NCI-H1105 (cell line): ENCODE results near the gene DEPDC7.
"Not testable (repeated sequence)": the region's sequence is repeated elsewhere in the genome, so short reads cannot be mapped to it uniquely, and the experiment has no call there.

Source experiments
- DNase-seq: peaks from one replicate; lab custom pipeline; 2025; lab: John Stamatoyannopoulos, UW

The DEPDC7 gene

GRCh38 chr11:33025339-33025722 lies 9.7 kb downstream of the DEPDC7 start:
- no peak for DNase-seq

- no peak for DNase-seq
These were observed 11.6 kb downstream of the DEPDC7 start for GRCh38 chr11:33027233-33027632.

GRCh38 chr11:33027846-33028536 lies 12.3 kb downstream of the DEPDC7 start:
- no peak for DNase-seq

- no peak for DNase-seq
These were observed 12.8 kb downstream of the DEPDC7 start for GRCh38 chr11:33028537-33028914.

- DNase-seq = not testable (repeated sequence)
These were observed 13.5 kb downstream of the DEPDC7 start for GRCh38 chr11:33029218-33029617.

- no peak for DNase-seq
These were observed 17.8 kb downstream of the DEPDC7 start for GRCh38 chr11:33033493-33033892.

GRCh38 chr11:33035011-33035410 lies 19.3 kb downstream of the DEPDC7 start:
- no peak for DNase-seq

GRCh38 chr11:33039274-33040032 lies 23.8 kb downstream of the DEPDC7 start, which contains the start of gene TCP11L1:
Gene TCP11L1, plus strand, starts transcription at chr11:33039572. Its CDS starts 4,202 bp downstream, at chr11:33043774.
- DNase-seq = peak; percentile 91

- DNase-seq = peak; percentile 58
These were observed 24.6 kb downstream of the DEPDC7 start for GRCh38 chr11:33040033-33040861.

GRCh38 chr11:33040862-33041453 lies 25.3 kb downstream of the DEPDC7 start:
- DNase-seq = no peak

- DNase-seq = no peak
These were observed 27.6 kb downstream of the DEPDC7 start for GRCh38 chr11:33043221-33043830.

- no peak for DNase-seq
These were observed 28.6 kb downstream of the DEPDC7 start for GRCh38 chr11:33044285-33044756.

- DNase-seq = no peak
These were observed 30.0 kb downstream of the DEPDC7 start for GRCh38 chr11:33045551-33046255.

- DNase-seq = not testable (repeated sequence)
These were observed 33.0 kb downstream of the DEPDC7 start for GRCh38 chr11:33048701-33049100.

GRCh38 chr11:33049565-33050408 lies 34.1 kb downstream of the DEPDC7 start:
- not testable (repeated sequence) for DNase-seq

GRCh38 chr11:33052231-33052630 lies 36.6 kb downstream of the DEPDC7 start:
- no peak for DNase-seq

- no peak for DNase-seq
These were observed 39.7 kb downstream of the DEPDC7 start for GRCh38 chr11:33055375-33055774.

- DNase-seq = no peak
These were observed 41.6 kb downstream of the DEPDC7 start for GRCh38 chr11:33057284-33057683.

- DNase-seq = no peak
These were observed 43.8 kb downstream of the DEPDC7 start for GRCh38 chr11:33059331-33060007.
